H9 (cell line): ENCODE data around the gene SEPTIN7. TPM values are rescaled to one million over a fixed set of nuclear protein-coding genes. Genes with fewer than 3 reads are reported as not detected.
"Not testable (repeated sequence)": the region's sequence is repeated elsewhere in the genome, so short reads cannot be mapped to it uniquely, and the experiment has no call there.

Source experiments
- DNase-seq: peaks from one replicate; pipeline ENCODE4 v3.0.0-alpha.2; 2017
- H2AFZ ChIP-seq: one replicate; pipeline ENCODE4 v1.6.1; 2013; ENCODE audit warnings: mild to moderate bottlenecking, low read length, control low read depth, moderate library complexity
- H2AK5ac ChIP-seq: 2 replicates; pipeline ENCODE4 v1.6.1; 2013; ENCODE audit warnings: low read length, control low read depth, mixed read lengths; ENCODE audit not compliant: insufficient read length
- H2BK120ac ChIP-seq: one replicate; pipeline ENCODE4 v1.6.1; 2013; ENCODE audit warnings: low read depth, mild to moderate bottlenecking, low read length, control low read depth, inconsistent platforms; ENCODE audit not compliant: poor library complexity, severe bottlenecking
- H2BK12ac ChIP-seq: 2 replicates; pipeline ENCODE4 v1.6.1; 2013; ENCODE audit warnings: low read length, control low read depth, mixed read lengths, low read depth; ENCODE audit not compliant: insufficient read length
- H2BK15ac ChIP-seq: 2 replicates; pipeline ENCODE4 v1.6.1; 2013; ENCODE audit warnings: low read depth, low read length, control low read depth
- H2BK20ac ChIP-seq: one replicate; pipeline ENCODE4 v1.6.1; 2013; ENCODE audit warnings: low read depth, mild to moderate bottlenecking, low read length, control low read depth, inconsistent platforms; ENCODE audit not compliant: poor library complexity, severe bottlenecking
- H2BK5ac ChIP-seq: 2 replicates; pipeline ENCODE4 v1.6.1; 2013; ENCODE audit warnings: low read length, control low read depth, mixed read lengths; ENCODE audit not compliant: insufficient read length
- H3K14ac ChIP-seq: 2 replicates; pipeline ENCODE4 v1.6.1; 2013; ENCODE audit warnings: low read length, control low read depth; ENCODE audit not compliant: insufficient read depth
- H3K18ac ChIP-seq: 2 replicates; pipeline ENCODE4 v1.6.1; 2013; ENCODE audit warnings: low read depth, mild to moderate bottlenecking, mixed read lengths, low read length, control low read depth; ENCODE audit not compliant: insufficient read length
- H3K23ac ChIP-seq: 2 replicates; pipeline ENCODE4 v1.6.1; 2013; ENCODE audit warnings: low read length, control low read depth, mixed read lengths, low read depth; ENCODE audit not compliant: insufficient read length
- H3K23me2 ChIP-seq: 2 replicates; pipeline ENCODE4 v1.6.1; 2013; ENCODE audit warnings: low read depth, mild to moderate bottlenecking, mixed read lengths, low read length, control low read depth; ENCODE audit not compliant: insufficient read length, poor library complexity, severe bottlenecking
- H3K27ac ChIP-seq: 2 replicates; pipeline ENCODE4 v1.5.1; 2013; ENCODE audit warnings: low read length, control low read depth, mixed read lengths, low read depth; ENCODE audit not compliant: insufficient read length
- H3K27me3 ChIP-seq: 2 replicates; pipeline ENCODE4 v1.6.1; 2013; ENCODE audit warnings: low read length, control low read depth, inconsistent platforms; ENCODE audit not compliant: insufficient read depth
- H3K4ac ChIP-seq: 2 replicates; pipeline ENCODE4 v1.6.1; 2013; ENCODE audit warnings: low read depth, mild to moderate bottlenecking, control low read depth, inconsistent platforms, low read length, moderate library complexity
- H3K4me1 ChIP-seq: 2 replicates; pipeline ENCODE4 v1.6.1; 2013; ENCODE audit warnings: low read length, control low read depth, inconsistent platforms; ENCODE audit not compliant: insufficient read depth
- H3K4me2 ChIP-seq: 2 replicates; pipeline ENCODE4 v1.6.1; 2013; ENCODE audit warnings: low read length, control low read depth, mixed read lengths; ENCODE audit not compliant: insufficient read length, insufficient read depth
- H3K56ac ChIP-seq: 2 replicates; pipeline ENCODE4 v1.6.1; 2013; ENCODE audit warnings: low read depth, mild to moderate bottlenecking, mixed read lengths, low read length, control low read depth; ENCODE audit not compliant: insufficient read length
- H3K79me1 ChIP-seq: 2 replicates; pipeline ENCODE4 v1.6.1; 2013; ENCODE audit warnings: low read depth, mild to moderate bottlenecking, moderate library complexity, low read length, control low read depth, inconsistent platforms; ENCODE audit not compliant: insufficient read depth, poor library complexity, severe bottlenecking
- H3K79me2 ChIP-seq: 2 replicates; pipeline ENCODE4 v1.6.1; 2013; ENCODE audit warnings: low read length, control low read depth, inconsistent platforms; ENCODE audit not compliant: insufficient read depth
- H3K9ac ChIP-seq: 2 replicates; pipeline ENCODE4 v1.6.1; 2013; ENCODE audit warnings: low read length, control low read depth, mixed read lengths; ENCODE audit not compliant: insufficient read length; ENCODE audit errors: extremely low read depth
- H3K9me3 ChIP-seq: one replicate; pipeline ENCODE4 v1.6.1; 2013; ENCODE audit warnings: low read depth, low read length, inconsistent platforms; ENCODE audit not compliant: control insufficient read depth
- H3T11ph ChIP-seq: one replicate; pipeline ENCODE4 v1.6.1; 2013; ENCODE audit warnings: mild to moderate bottlenecking, low read length, control low read depth, inconsistent platforms
- H4K20me1 ChIP-seq: one replicate; pipeline ENCODE4 v1.6.1; 2013; ENCODE audit not compliant: control insufficient read depth, insufficient read length, insufficient read depth
- H4K5ac ChIP-seq: 2 replicates; pipeline ENCODE4 v1.6.1; 2013; ENCODE audit warnings: low read depth, mild to moderate bottlenecking, mixed read lengths, low read length, control low read depth; ENCODE audit not compliant: insufficient read length
- H4K8ac ChIP-seq: replicated peaks from 2 replicates; pipeline ENCODE4 v1.6.1; 2013; ENCODE audit warnings: low read length, control low read depth, mixed read lengths, low read depth; ENCODE audit not compliant: insufficient read length
- H4K91ac ChIP-seq: 2 replicates; pipeline ENCODE4 v1.6.1; 2013; ENCODE audit warnings: low read depth, mild to moderate bottlenecking, moderate library complexity, mixed read lengths, low read length, control low read depth; ENCODE audit not compliant: insufficient read length
- H3K27ac Mint-ChIP-seq, 3 experiments: 2 replicates in 2 of 3; 3 replicates in 1 of 3; pipeline ENCODE4 v1.8.0; 2020 to 2021; ENCODE audit warnings: mixed read lengths in 3 of 3, mild to moderate bottlenecking in 1 of 3, moderate library complexity in 1 of 3
- H3K27me3 Mint-ChIP-seq: 2 replicates; pipeline ENCODE4 v1.8.0; 2021; ENCODE audit warnings: low read depth, mild to moderate bottlenecking, moderate library complexity, mixed read lengths
- H3K36me3 Mint-ChIP-seq, 3 experiments: 2 replicates in 2 of 3; 3 replicates in 1 of 3; pipeline ENCODE4 v1.8.0; 2020 to 2021; ENCODE audit warnings: low read depth in 3 of 3, mixed read lengths in 3 of 3; ENCODE audit not compliant: insufficient read depth in 1 of 3
- H3K4me1 Mint-ChIP-seq, 2 experiments: 2 replicates each; pipeline ENCODE4 v1.8.0; 2020; ENCODE audit warnings: mixed read lengths in 2 of 2
- H3K4me3 Mint-ChIP-seq, 2 experiments: 2 replicates in 1 of 2; 3 replicates in 1 of 2; pipeline ENCODE4 v1.8.0; 2020 to 2021; ENCODE audit warnings: mild to moderate bottlenecking in 2 of 2, mixed read lengths in 2 of 2, moderate library complexity in 1 of 2
- H3K9me3 Mint-ChIP-seq, 2 experiments: 2 replicates in 1 of 2; 3 replicates in 1 of 2; pipeline ENCODE4 v1.8.0; 2020; ENCODE audit warnings: mild to moderate bottlenecking in 2 of 2, mixed read lengths in 2 of 2, moderate library complexity in 1 of 2
- CTCF ChIP-seq: fragments of 200-600 bp; sonication (generic); conservative IDR thresholded peaks from 3 replicates; pipeline ENCODE4 v1.8.0; 2021; ENCODE audit warnings: antibody characterized with exemption, mild to moderate bottlenecking
- WGBS: extraction: QIAGEN DNeasy Blood & Tissue Kit; methylation state at CpG from one replicate; pipeline ENCODE4 v1.1.7; 2013; ENCODE audit warnings: missing lambda C conversion rate, low lambda C conversion rate, mixed read lengths; ENCODE audit not compliant: insufficient read length; ENCODE audit errors: extremely low coverage; 5-methylcytosine and 5-hydroxymethylcytosine counted together
- total RNA-seq: library from RNA; stranded (reverse); gene quantifications from 2 replicates; pipeline ENCODE4 v1.2.1, GENCODE V29; 2021

Gene SEPTIN7
- total RNA-seq, 1 experiment from 2014 or later: 184 TPM

- Histone ChIP-seq H2BK15ac (no peak overlapping the region), H3K23ac (no peak overlapping the region), H3K27me3 (no peaks in the 10 kb centered on the region), H3T11ph (no peak overlapping the region), H3K14ac (no peak overlapping the region), H4K5ac (no peak overlapping the region), H3K79me1 (no peaks in the 10 kb centered on the region), H3K9ac (no peak overlapping the region), H3K27ac (no peak overlapping the region), H4K91ac (no peak overlapping the region), H2AFZ (no peak overlapping the region), H3K23me2 (no peaks in the 10 kb centered on the region), H2BK12ac (no peak overlapping the region), H3K9me3 (no peaks in the 10 kb centered on the region), H2BK120ac (no peak overlapping the region), H4K20me1 (no peaks in the 10 kb centered on the region), H2AK5ac (no peak overlapping the region), H3K18ac (no peak overlapping the region), H3K4me2 (no peak overlapping the region), H4K8ac (no peak overlapping the region), H3K56ac (no peak overlapping the region), H2BK20ac (no peak overlapping the region), H3K4me1 (peaks cover 2% of the 10 kb centered on the region; the same call in 1 of the 2 replicates), H2BK5ac (no peak overlapping the region), H3K79me2 (no peaks in the 10 kb centered on the region; the same call in 1 of the 2 replicates), H3K4ac (no peak overlapping the region)
- Mint-ChIP-seq H3K27ac (no peak overlapping the region), H3K4me3 (no peak overlapping the region), H3K36me3 (no peaks in the 10 kb centered on the region), H3K9me3 (no peaks in the 10 kb centered on the region), H3K4me1 (peaks cover 7 to 8% of the 10 kb centered on the region in 2 experiments), H3K27me3 (no peaks in the 10 kb centered on the region; the same call in 1 of the 2 replicates)
- no peak for DNase-seq
- WGBS: no CpG with 5 or more reads among the region's 3 CpGs
- TF ChIP-seq CTCF: no peak
Observed at GRCh38 chr7:35755711-35756110, 45.1 kb upstream of the SEPTIN7 start.

GRCh38 chr7:35756453-35756852, 44.4 kb upstream of the SEPTIN7 start:
- not testable (repeated sequence) for H3K4me1 Mint-ChIP-seq, H3K27me3 ChIP-seq

More at GRCh38 chr7:35756453-35756852, 44.4 kb upstream of the SEPTIN7 start:
- H3K4me1 ChIP-seq, H2BK15ac ChIP-seq, H3K23ac ChIP-seq, H3K9ac ChIP-seq, H2AFZ ChIP-seq, H3K4me3 Mint-ChIP-seq, H3K27me3 Mint-ChIP-seq, H2BK5ac ChIP-seq, DNase-seq, H3T11ph ChIP-seq, H4K8ac ChIP-seq, H2AK5ac ChIP-seq, H4K91ac ChIP-seq, H3K36me3 Mint-ChIP-seq, H3K27ac Mint-ChIP-seq, H3K4ac ChIP-seq, H2BK12ac ChIP-seq, H4K20me1 ChIP-seq, H3K4me2 ChIP-seq, H3K56ac ChIP-seq, H4K5ac ChIP-seq, H2BK20ac ChIP-seq, H3K9me3 Mint-ChIP-seq, H3K79me2 ChIP-seq, H3K23me2 ChIP-seq, H3K9me3 ChIP-seq, H2BK120ac ChIP-seq, H3K18ac ChIP-seq, H3K14ac ChIP-seq, H3K79me1 ChIP-seq, H3K27ac ChIP-seq: not testable (repeated sequence)
- WGBS: no CpG with 5 or more reads among the region's 2 CpGs
